DND-41 (cell line): ENCODE results near the gene CDH23.
"Not testable (repeated sequence)": the region's sequence is repeated elsewhere in the genome, so short reads cannot be mapped to it uniquely, and the experiment has no call there.

Source experiments
- ATAC-seq: fragments of 200-7000 bp; cut with Tn5 transposase; 3 replicates; pipeline ENCODE4 v1.9.1; 2021; ENCODE audit warnings: low read depth; ENCODE audit not compliant: insufficient read depth
- DNase-seq: peaks from one replicate; pipeline ENCODE4 v3.0.0-alpha.2; 2020
- H2AFZ ChIP-seq: 2 replicates; pipeline ENCODE4 v1.6.0; 2012; ENCODE audit warnings: low read depth, low read length
- H3K27ac ChIP-seq: 2 replicates; pipeline ENCODE4 v1.5.1; 2012; ENCODE audit warnings: low read length, inconsistent platforms
- H3K27me3 ChIP-seq: fragments of 200-600 bp; sonication (generic); 2 replicates; pipeline ENCODE4 v1.6.0; 2012; ENCODE audit warnings: low read length, mild to moderate bottlenecking, inconsistent platforms; ENCODE audit not compliant: insufficient read depth, poor library complexity
- H3K36me3 ChIP-seq: 2 replicates; pipeline ENCODE4 v1.5.1; 2012; ENCODE audit warnings: low read length, inconsistent platforms; ENCODE audit not compliant: insufficient read depth
- H3K4me1 ChIP-seq: 2 replicates; pipeline ENCODE4 v1.5.1; 2012; ENCODE audit warnings: mild to moderate bottlenecking, low read length; ENCODE audit not compliant: insufficient read depth
- H3K4me2 ChIP-seq: 2 replicates; pipeline ENCODE4 v1.6.0; 2012; ENCODE audit warnings: mild to moderate bottlenecking, moderate library complexity, low read length, inconsistent platforms; ENCODE audit not compliant: insufficient read depth
- H3K4me3 ChIP-seq, 2 experiments: fragments of 200-600 bp in 1 of 2; shearing (Covaris generic) in 1 of 2; 2 replicates each; pipeline ENCODE4 v1.5.1; 2012 to 2016; ENCODE audit warnings: inconsistent platforms in 2 of 2, low read length in 2 of 2, mild to moderate bottlenecking in 2 of 2, low read depth in 1 of 2, moderate library complexity in 1 of 2
- H3K79me2 ChIP-seq: 2 replicates; pipeline ENCODE4 v1.6.0; 2012; ENCODE audit warnings: low read length, inconsistent platforms; ENCODE audit not compliant: insufficient read depth
- H3K9ac ChIP-seq: 2 replicates; pipeline ENCODE4 v1.6.0; 2012; ENCODE audit warnings: low read depth, mild to moderate bottlenecking, inconsistent platforms, low read length, moderate library complexity
- H3K9me3 ChIP-seq: 2 replicates; pipeline ENCODE4 v1.5.1; 2012; ENCODE audit warnings: low read length, moderate library complexity, mild to moderate bottlenecking, inconsistent platforms; ENCODE audit not compliant: insufficient read depth, severe bottlenecking
- H4K20me1 ChIP-seq: 2 replicates; pipeline ENCODE4 v1.6.0; 2012; ENCODE audit warnings: low read length; ENCODE audit not compliant: insufficient read depth
- EZH2 ChIP-seq: IDR thresholded peaks from 3 replicates; pipeline ENCODE4 v1.6.1; 2012; ENCODE audit warnings: borderline replicate concordance, low read depth, mild to moderate bottlenecking, moderate library complexity, low read length, inconsistent platforms; ENCODE audit not compliant: severe bottlenecking
- TF ChIP-seq, protein P1 (sequence below): IDR thresholded peaks from 2 replicates; pipeline ENCODE4 v1.5.1; 2012; ENCODE audit warnings: borderline replicate concordance, low read length, moderate library complexity, mild to moderate bottlenecking; ENCODE audit not compliant: poor library complexity, severe bottlenecking; ENCODE audit errors: extremely low read depth

The CDH23 gene

DNA sequence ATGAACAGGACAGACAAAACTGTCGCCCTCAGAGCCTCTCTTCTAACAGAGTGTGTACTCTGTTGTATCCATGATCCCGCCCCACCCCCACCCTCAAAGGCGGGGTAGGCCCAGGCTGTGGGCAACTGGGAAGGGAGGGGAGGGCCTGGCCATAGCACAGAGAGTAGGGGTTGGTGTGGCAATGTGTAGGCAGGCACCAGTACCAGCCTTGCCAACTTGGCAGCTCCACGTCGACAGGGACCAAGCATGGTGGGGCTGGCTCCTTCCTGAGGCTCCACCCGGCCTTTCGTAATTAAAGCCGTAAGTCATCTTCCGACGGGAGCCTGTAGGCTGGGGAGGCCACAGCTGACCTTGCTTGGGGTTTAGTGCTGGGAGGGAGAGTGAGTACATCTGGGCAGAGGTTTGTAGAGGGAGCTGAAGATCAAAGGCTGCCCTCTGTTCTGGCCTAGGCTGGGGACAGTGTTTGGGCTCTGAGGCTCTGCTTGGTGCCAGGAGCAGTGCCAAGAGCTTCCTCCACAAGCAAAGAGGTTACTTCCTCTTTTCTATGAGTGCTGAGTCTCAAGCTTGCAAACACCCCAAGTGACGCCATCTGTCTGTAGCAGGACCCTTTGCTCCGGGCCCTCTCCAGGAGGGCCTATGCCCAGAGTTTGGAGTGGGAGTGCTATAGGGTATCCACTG lies 201.2 kb downstream of the CDH23 start:
- Histone ChIP-seq H2AFZ (no peak overlapping the region), H3K9ac (no peak overlapping the region), H3K27me3 (no peaks in the 10 kb centered on the region), H3K27ac (no peak overlapping the region), H3K4me3 (no peak overlapping the region), H3K4me2 (no peak overlapping the region), H4K20me1 (no peaks in the 10 kb centered on the region), H3K4me1 (no peaks in the 10 kb centered on the region), H3K36me3 (no peaks in the 10 kb centered on the region), H3K79me2 (no peaks in the 10 kb centered on the region), H3K9me3 (no peaks in the 10 kb centered on the region)
- DNase-seq (no peak), ATAC-seq (no peak)
- TF ChIP-seq, protein P1, sequence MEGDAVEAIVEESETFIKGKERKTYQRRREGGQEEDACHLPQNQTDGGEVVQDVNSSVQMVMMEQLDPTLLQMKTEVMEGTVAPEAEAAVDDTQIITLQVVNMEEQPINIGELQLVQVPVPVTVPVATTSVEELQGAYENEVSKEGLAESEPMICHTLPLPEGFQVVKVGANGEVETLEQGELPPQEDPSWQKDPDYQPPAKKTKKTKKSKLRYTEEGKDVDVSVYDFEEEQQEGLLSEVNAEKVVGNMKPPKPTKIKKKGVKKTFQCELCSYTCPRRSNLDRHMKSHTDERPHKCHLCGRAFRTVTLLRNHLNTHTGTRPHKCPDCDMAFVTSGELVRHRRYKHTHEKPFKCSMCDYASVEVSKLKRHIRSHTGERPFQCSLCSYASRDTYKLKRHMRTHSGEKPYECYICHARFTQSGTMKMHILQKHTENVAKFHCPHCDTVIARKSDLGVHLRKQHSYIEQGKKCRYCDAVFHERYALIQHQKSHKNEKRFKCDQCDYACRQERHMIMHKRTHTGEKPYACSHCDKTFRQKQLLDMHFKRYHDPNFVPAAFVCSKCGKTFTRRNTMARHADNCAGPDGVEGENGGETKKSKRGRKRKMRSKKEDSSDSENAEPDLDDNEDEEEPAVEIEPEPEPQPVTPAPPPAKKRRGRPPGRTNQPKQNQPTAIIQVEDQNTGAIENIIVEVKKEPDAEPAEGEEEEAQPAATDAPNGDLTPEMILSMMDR = no peak

DNA sequence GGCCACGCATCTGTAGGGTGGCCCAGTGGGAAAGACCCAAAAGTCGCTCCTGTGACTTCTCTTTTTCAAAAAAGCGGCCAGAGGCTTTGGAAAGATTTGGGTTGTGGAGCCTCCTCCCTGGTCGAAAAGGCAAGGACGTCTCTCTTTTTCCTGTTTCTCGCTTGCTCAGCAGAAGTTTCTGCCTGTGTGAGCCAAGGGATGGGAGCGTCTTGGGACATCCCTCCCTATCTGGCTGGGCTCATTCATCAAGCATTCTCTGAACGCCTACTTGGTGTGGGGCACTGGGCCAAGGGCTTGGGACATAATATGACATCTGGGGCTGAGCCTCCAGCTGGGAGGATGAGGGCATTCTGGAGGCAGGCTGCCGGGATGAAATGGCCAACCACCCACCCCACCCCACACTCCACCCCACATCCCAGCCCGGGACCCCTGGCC lies 201.9 kb downstream of the CDH23 start:
- no peak overlapping the region for H3K27ac ChIP-seq
- H3K4me2 ChIP-seq = no peak overlapping the region
- H3K4me1 ChIP-seq = no peaks in the 10 kb centered on the region
- H3K79me2 ChIP-seq = no peaks in the 10 kb centered on the region
- no peak overlapping the region for H3K9ac ChIP-seq
- no peaks in the 10 kb centered on the region for H3K9me3 ChIP-seq
- H3K36me3 ChIP-seq = no peaks in the 10 kb centered on the region
- TF ChIP-seq EZH2 = no peak
- TF ChIP-seq, protein P1 = no peak
- H2AFZ ChIP-seq = no peak overlapping the region
- H3K4me3 ChIP-seq = no peak overlapping the region
- no peaks in the 10 kb centered on the region for H3K27me3 ChIP-seq
- ATAC-seq = no peak
- no peaks in the 10 kb centered on the region for H4K20me1 ChIP-seq
- DNase-seq = no peak

DNA sequence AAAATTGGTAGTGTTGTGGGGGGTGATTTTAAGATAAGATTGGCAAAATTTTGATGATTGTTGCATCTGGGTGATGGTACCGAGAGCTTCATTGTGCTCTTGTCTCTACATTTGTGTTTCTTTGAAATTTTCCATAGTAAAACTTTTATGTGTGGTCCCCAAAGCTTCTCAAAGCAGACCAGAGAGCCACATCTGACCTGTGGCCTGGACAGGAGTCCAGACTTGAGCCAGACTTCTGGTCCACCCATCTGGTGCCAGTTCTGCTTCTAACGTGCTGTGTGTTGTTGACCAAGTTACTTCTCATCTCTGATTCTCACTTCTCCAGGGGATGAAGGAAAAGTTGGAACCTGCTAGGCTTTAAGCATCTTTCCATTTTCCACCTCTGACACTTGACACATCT lies 202.8 kb downstream of the CDH23 start:
- Histone ChIP-seq H3K4me3 (no peak overlapping the region), H4K20me1 (no peaks in the 10 kb centered on the region), H3K4me1 (no peaks in the 10 kb centered on the region), H3K79me2 (no peaks in the 10 kb centered on the region), H3K9me3 (no peaks in the 10 kb centered on the region), H2AFZ (no peak overlapping the region), H3K27me3 (no peaks in the 10 kb centered on the region), H3K36me3 (no peaks in the 10 kb centered on the region), H3K4me2 (no peak overlapping the region), H3K9ac (no peak overlapping the region), H3K27ac (no peak overlapping the region)
- TF ChIP-seq EZH2 = no peak
- TF ChIP-seq, protein P1 = no peak
- ATAC-seq (no peak), DNase-seq (no peak)

DNA sequence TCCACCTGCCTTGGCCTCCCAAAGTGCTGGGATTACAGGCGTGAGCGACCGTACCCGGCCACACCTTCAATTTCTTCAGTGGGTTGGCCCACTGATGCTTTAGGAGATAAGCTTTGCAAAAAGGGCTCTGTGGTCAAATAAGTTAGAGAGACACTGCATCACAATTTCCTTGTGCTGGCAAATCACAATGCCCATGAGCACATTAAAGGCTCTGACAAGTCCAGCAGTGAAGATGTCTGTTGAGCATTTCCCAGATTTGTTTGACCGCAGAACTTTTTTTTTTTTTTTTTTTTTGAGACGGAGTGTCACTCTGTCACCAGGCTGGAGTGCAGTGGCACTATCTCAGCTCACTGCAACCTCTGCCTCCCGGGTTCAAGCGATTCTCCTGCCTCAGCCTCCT lies 203.5 kb downstream of the CDH23 start:
- not testable (repeated sequence) for H3K9me3 ChIP-seq, H3K79me2 ChIP-seq, H3K4me3 ChIP-seq, H4K20me1 ChIP-seq, H3K4me2 ChIP-seq, DNase-seq, H3K27ac ChIP-seq, H3K27me3 ChIP-seq, H3K4me1 ChIP-seq, H2AFZ ChIP-seq, H3K36me3 ChIP-seq, ATAC-seq, H3K9ac ChIP-seq
